DMS53 treated with DMSO at 0.1 percent for 48 hours (cell line): ENCODE measurements around the gene COPG2.
"Not testable (repeated sequence)": the region's sequence is repeated elsewhere in the genome, so short reads cannot be mapped to it uniquely, and the experiment has no call there.

ENCODE experiments used
- DNase-seq: peaks from one replicate; lab custom pipeline; 2025; ENCODE audit not compliant: unreplicated experiment; lab: John Stamatoyannopoulos, UW

COPG2 gene, protein sequence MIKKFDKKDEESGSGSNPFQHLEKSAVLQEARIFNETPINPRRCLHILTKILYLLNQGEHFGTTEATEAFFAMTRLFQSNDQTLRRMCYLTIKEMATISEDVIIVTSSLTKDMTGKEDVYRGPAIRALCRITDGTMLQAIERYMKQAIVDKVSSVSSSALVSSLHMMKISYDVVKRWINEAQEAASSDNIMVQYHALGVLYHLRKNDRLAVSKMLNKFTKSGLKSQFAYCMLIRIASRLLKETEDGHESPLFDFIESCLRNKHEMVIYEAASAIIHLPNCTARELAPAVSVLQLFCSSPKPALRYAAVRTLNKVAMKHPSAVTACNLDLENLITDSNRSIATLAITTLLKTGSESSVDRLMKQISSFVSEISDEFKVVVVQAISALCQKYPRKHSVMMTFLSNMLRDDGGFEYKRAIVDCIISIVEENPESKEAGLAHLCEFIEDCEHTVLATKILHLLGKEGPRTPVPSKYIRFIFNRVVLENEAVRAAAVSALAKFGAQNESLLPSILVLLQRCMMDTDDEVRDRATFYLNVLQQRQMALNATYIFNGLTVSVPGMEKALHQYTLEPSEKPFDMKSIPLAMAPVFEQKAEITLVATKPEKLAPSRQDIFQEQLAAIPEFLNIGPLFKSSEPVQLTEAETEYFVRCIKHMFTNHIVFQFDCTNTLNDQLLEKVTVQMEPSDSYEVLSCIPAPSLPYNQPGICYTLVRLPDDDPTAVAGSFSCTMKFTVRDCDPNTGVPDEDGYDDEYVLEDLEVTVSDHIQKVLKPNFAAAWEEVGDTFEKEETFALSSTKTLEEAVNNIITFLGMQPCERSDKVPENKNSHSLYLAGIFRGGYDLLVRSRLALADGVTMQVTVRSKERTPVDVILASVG

DNA sequence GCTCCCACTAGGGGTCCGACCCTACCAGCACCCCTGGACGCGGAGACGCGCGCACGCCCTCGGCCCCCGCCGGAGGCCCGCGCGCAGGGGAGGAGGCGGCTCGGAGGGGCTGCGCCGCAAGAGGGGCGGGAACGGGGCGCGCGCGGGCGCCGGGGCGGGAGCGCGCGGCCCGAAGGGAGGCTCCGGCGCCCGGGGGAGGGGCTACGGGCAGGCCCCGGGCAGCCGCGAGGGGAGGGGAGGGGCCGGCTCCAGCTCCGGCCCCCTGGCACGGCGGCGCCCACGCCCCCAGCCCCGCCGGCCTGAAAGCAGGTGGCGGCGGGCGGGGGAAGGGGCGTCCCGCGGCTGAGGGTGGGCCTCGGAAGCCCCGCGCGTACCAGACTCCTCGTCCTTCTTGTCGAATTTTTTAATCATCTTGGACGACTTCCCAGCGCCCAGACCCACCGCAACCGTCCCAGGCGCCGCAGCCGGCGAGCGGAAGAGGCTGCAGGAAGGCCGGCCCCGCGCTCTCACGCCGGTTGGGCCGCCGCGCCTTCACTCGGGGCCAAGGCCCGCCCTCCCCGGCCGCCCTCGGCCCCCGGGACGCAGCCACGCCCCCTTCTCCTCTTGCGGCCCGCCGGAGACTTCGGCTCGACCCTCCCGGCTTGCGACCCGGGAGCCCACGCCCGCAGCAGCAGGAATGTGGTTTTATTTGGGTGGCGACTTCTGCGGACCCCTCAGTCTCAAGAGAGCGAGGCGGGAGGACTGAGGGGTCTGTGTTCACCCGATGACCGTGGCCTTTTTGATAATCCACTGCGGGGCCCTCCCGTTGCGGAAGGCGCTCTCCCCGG, at the start of gene COPG2:
COPG2 (minus strand) TSS at position 491 of the 827 bp plus-strand sequence; CDS start at position 411, 80 bp downstream.
- DNase-seq, result peak; percentile 78

DNA sequence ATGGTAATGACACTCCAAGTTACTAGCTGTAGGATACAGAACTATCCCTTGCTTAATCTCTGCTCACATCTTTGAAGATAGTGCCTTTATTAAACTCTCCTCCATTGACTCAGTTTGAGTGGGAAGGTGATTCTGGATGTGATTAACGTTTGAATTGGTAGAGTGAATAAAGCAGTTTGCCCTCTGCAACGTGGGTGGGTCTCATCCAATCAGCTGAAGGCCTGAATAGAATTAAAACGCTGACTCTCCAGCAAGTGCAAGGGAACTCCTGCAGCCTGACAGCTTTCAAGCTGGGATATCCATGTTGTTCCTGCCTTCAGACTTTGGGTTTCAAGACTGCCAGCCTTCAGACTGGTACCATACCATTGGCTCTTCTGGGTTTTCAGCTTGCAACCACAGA, 43.9 kb upstream of the COPG2 start:
- DNase-seq, result no peak

DNA sequence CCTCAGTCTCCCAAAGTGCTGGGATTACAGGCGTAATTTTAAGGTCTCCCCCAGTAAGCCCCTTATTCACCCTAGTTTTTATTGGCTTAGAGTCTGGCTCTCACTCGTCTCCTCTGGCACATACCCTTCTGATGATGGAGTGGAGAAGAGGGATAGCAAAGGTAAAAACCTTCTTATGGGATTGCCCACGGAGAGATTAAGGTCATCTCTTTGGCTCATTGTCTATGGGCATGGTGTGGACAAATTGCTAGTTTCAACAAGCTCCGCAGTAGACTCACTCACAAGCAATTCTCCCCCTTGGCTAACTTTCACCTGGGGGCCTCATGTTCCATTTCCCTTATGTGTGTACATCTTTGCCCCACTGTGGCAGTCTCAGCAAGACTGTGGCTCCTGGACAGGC, 40.2 kb upstream of the COPG2 start:
- DNase-seq, result no peak

DNA sequence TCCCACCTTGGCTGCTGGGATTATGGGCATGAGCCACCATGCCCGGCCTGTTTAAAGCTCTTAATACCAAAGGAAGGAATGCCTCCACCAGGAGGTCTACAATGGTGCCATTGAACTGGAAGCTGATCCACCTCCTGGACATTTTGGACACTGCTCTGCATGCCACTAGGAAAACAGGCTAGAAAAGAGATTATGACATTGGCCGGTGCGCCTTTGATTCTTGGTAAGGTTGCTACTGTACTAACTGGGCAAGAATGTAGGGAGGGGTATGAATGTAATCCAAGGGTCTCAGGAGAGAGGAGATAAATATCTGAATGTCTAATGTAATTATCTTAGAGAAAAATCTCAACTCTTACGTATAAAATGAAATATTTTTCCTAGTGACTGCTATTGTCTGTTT, 39.5 kb upstream of the COPG2 start:
- no peak for DNase-seq

DNA sequence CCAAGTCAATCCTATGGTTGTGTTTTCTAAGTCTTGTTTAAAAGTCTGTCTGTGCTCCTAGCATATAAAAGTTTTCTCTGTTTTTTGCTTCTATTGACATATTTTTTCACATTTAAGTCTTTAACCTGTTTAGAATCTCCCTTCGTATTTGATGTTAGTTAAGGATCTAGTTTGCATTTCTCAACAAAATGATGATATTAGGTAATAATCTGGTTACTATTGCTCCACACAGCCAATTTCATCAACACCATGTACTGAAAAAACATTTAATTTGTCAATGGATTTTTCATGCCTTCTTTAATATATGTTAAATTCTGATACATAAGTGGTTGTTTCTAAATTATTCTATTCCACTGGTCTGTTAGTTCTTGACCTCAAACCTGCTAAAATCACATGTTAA, 35.3 kb upstream of the COPG2 start:
- DNase-seq, result no peak

DNA sequence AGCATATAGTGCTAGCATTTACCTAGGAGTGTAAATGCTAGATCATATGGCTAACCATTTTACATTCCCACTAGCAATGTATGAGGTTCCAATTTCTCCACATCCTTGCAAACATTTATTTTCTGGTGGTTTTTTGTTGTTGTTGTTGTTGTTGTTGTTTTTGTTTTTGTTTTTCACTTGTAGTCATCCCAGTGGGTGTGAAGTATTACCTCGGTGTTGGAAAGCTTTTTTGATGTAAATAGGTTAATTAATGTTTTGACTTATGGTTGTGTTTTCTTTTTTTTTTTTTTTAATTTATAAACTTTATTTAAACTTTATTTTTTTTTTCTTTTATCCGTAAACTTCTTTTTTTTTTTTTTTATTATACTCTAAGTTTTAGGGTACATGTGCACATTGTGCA, 33.1 kb upstream of the COPG2 start:
- no peak for DNase-seq

DNA sequence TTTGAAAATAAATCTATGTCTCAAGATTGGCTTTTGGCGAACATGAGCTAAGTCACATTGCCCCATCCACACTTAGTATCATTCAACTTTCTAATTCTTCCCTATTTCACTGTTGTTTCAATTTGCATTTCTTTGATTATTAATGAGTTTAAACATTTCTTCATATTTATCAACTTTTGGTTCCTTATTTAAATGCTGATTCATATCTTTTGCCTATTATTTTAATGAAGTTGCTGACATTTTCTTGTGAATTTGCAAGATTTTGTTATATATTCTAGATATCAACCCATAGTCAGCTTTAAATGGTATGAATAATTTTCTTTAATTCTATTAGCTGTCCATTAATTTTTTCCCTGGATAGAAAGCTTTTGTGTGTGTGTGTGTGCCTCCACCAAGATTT, 32.2 kb upstream of the COPG2 start:
- no peak for DNase-seq

DNA sequence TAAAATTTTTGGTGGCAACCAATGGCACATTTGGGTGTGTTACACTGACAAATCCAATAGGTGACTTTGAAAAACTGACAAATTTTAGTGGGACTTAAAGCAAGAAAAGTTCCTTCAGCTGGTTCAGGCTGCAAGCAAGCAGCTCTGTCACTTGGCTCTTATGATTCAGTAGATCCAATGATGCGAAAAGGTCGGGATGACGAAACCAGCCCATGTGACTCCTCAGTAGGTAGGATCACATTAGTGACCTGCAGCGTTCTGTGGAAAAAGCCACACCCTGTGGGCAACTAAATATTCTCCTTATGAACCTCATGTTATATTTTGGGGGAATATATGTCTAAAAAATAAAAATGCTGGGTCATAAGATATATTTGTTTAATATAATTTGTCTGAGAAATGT, 31.1 kb upstream of the COPG2 start:
- no peak for DNase-seq

DNA sequence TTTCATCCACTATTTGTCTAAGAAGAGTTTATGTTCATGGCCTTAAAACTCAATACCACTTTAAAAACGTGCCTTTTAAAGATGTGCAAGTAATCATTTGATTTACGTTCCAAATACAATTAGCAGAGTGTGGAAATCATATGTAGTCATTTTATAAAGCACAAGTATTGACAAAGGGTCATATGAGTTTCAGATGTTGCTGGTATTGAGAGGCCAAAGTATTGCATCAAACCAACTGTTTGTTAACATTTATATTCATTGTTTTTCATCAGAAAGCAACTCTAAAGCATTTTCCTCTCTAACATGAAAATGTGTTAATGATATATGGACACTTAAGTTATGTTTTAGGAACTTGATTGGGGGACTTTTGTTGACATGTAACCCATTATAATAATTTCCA, 29.3 kb upstream of the COPG2 start:
- DNase-seq, result no peak

DNA sequence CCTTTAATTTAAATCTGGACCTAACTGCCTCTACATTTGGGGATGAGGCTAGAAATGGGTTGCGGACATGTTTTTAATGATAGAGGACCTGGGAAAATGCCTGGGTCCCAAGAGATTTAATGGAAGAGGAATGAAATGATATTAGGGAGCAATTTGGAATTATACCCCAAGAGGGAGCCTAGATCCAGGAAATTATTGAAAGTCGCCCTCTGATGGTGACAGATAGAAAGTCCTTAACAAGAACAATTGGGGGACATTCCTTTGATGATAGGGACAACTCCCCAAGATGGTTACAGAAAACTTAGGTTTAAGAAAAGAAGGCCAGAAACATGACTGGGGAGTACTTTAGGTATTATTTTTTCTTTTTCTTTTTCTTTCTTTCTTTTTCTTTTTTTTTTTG, 27.3 kb upstream of the COPG2 start:
- DNase-seq, result no peak

DNA sequence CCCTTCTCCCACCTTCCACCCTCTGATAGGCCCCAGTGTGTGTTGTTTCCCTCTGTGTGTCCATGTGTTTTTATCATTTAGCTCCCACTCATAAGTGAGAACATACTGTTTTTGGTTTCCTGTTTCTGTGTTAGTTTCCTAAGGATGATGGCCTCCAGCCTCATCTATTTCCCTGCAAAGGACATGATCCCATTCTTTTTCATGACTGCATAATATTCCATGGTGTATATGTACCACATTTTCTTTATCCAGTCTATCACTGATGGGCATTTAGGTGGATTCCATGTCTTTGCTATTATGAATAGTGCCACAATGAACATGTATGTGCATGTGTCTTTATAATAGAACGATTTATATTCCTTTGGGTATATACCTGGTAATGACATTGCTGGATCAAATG, 23.8 kb upstream of the COPG2 start:
- not testable (repeated sequence) for DNase-seq

DNA sequence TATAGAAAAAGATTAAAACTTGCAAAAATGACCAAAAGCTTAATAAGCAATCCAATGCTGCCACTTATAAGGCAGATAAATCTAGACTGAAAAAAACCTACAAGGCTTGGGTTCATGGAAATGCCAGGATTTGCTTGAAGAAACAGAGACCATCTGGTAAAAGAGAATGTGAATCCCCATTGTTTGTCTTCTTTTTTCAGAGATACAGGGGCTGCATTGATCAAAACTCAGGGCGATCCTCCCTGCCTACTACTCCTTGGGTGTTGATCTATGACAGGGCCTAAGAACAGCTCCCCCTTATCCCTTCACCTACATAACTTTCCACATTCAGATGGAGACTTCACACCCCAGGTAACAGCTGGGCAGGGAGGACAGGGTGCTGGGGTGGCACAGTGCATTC, 21.1 kb upstream of the COPG2 start:
- no peak for DNase-seq

DNA sequence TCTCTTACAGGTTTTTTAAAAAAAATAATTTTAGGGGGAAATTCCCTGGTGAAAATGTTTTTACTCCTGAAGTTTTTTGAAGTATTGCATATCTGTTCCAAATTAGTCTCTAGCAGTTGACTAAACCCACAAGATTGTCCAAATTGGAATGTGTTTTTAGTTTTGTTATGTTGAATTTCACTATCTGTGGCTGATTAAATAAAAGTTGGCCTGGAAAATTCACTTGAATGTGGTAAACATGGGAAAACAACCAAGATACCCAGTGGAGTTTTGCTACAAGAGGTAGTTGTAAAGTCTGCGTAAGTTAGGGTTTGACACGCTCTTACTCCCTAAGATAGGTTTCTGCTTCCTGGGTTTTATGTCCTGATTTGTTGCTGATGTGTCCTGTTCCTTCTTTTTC, 14.5 kb upstream of the COPG2 start:
- DNase-seq, result no peak

DNA sequence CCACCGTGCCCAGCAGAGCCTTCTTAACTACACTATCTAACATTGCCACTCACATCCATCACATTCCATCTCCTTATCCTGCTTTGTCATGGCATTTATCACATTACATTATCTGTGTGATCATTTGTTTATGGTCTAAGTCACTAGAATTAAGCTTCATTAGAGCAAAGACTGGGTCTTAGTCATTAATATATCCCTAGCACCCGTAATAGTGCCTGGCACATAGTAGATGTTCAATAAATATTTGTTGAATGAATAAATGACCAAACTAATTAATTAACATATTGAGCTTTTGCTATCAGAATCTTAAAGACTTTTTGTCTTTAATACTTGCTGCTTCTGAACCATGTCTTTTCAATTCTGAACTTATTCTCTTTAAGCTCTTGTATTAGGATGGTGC, 5.9 kb upstream of the COPG2 start:
- no peak for DNase-seq

DNA sequence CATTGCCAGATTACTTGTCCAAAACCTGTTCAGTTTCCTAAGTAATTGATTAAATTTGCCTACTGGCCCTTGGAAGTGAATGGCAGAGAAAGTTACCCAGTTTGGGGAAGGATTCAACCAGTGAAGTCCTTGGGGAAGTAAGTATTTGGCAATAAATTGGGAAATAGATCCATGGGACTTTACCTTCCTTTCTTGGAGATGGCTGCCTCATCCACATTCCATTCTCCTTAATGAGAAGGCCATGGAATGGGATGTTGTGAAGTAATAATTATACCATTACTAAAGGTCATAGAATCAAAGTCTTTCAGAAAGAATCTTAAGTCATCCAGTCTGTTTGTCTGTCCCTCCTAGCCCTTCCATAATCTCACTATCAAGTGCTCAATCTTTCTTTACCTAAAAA, 4.5 kb upstream of the COPG2 start:
- no peak for DNase-seq

DNA sequence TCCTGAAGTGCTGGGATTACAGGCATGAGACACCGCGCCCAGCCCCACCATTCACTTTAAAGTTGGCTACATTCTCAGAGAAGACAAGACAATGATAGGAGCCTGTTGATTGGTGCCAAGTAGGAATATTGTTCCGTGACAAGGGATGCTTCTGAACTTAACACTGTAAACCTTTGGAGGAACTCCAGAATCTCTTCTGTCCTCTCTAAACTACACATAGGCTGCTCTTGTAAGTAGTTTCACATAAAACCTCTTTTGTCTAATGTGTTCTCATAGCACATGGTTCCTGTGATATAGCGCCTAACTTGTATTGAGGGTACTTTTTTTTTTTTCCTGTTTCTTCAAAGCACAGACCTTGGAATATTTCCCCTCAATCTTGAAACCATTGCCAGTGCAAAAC, 3.6 kb upstream of the COPG2 start:
- DNase-seq, result no peak

DNA sequence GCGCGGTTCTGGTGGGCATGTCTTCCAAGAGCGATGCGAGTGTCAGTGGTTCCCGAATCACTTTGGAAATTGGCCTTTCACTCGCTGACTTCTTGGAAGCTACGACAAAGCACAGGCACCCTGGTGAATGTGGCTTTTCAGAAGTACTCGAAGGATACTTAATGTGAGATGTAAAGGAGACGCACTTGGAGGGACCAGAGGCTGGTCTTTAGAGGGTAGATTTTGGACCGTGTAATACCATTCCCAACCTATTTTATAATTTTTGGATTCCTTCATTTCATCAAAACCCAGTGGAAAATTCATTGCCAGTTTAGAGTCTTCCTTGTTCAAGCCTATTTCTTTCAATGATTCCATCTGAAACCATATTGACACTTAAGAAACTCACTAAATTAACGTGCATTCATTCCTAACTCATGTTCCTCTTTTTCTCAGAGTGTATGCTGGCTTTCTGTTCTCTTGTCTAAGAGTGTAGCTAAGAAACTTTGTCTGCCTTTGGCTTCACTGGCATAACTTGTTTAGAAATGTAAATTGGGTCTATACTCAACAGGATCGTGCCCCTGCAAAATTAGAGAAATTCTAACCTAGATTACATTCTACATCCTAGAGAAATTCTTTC, 645 bp upstream of the COPG2 start:
- peak; percentile 24 for DNase-seq

DNA sequence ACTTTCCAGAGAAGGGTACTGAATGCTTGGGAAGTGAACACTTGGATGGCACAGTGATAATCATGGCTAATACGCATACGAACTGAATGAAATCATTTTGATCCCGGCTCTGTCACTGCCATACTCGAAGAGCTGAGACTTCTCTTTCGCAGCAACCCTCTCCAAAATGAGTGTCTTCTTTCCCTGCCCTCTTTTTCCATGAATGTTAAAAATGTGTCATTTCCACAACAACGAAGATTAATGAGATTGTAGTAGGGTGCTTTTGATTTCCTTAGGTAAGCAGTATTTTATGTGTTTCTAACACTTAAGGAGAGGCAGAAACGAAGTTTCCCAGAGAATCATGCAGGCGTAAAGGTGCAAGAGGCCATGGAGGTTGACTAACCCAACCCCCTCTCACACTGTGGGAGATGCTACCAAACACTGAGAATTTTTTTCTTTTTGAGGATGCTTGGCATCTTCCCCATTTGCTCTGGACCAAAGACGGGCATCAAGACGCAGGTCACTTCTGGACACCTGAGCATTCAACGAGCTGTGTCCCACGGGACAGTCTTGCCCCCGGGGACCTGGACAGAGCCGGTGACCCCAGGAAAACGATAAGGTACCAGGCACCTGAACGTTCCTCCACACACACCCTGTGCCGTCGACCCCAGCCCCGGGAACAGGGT, 823 bp downstream of the COPG2 start:
- DNase-seq, result peak; percentile 8

DNA sequence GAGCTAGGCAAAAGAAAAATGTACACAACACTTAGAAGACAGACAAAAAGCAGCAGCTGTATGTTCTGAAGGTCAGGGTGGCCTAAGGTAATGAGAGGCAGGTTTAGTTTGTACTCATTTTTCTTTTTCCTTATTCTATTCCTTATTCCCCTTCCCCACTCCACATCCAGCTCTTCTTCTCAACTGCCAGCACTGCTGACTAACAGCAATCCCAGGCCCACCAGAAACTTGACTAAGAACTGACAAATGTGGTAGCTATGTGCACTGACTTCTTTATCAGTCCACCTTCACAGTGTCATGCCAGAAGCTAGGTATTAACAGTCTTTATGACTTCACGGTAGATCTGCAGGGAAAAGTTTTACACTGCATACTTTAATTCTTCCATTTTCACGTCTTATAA, 6.1 kb downstream of the COPG2 start:
- no peak for DNase-seq

DNA sequence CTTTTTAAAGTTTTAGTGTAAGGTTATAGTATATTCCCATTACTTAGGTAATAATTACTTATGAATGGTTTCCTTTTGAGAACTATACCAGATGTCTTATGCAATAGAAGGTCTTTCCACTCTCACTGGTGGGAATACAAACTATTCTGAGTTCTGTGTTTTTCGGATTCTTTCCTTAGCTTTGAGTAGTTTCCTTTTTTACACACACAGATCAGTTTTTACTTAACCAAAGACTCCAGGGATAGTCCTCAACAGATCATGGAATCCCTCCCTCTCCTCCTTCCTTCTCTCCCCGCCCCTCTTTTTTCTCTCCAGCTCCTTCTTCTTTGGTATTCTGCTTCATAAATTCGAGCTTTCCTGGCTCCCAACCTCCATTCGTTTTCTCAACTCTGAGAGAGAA, 13.3 kb downstream of the COPG2 start:
- no peak for DNase-seq
